Transverse colon (tissue), 4 donors: ENCODE data around the gene SUDS3. TPM values are rescaled to one million over a fixed set of nuclear protein-coding genes. Genes with fewer than 3 reads are reported as not detected.

Experiments
- DNase-seq: peaks from one replicate; pipeline ENCODE4 v3.0.0-alpha.2; 2019
- H3K27ac ChIP-seq, 4 donors: fragments of 200-600 bp; sonication (generic); 2 replicates each; pipeline ENCODE4 v1.5.1; 2016 to 2018; ENCODE audit warnings: inconsistent platforms in 4 of 4
- H3K27me3 ChIP-seq: fragments of 200-600 bp; sonication (generic); 2 replicates; pipeline ENCODE4 v1.5.1; 2017; ENCODE audit warnings: inconsistent platforms
- H3K36me3 ChIP-seq, 4 donors: fragments of 200-600 bp; sonication (generic); 2 replicates each; pipeline ENCODE4 v1.5.1; 2017 to 2019; ENCODE audit warnings: inconsistent platforms in 4 of 4
- H3K4me1 ChIP-seq, 4 donors: fragments of 200-600 bp; sonication (generic); 2 replicates each; pipeline ENCODE4 v1.5.1; 2017 to 2020; ENCODE audit warnings: inconsistent platforms in 4 of 4
- H3K4me3 ChIP-seq, 4 donors: fragments of 200-600 bp; sonication (generic); 1 replicate in 1 of 4; 2 replicates in 3 of 4; pipeline versions ENCODE4 v1.5.1 to v1.6.1; 2017 to 2019; ENCODE audit warnings: inconsistent platforms in 4 of 4
- H3K9me3 ChIP-seq, 2 donors: fragments of 200-600 bp; sonication (generic); 2 replicates each; pipeline ENCODE4 v1.5.1; 2017 to 2019; ENCODE audit warnings: inconsistent platforms in 2 of 2
- CTCF ChIP-seq, 5 experiments: fragments of 200-600 bp in 3 of 5; fragments of 450-650 bp in 2 of 5; sonication (generic) in 3 of 5; IDR thresholded peaks; 1 replicate in 2 of 5; 2 replicates in 3 of 5; pipeline ENCODE4 v1.5.1; 2016 to 2017; ENCODE audit warnings: antibody characterized with exemption in 5 of 5, inconsistent platforms in 3 of 5, mild to moderate bottlenecking in 2 of 5, moderate library complexity in 1 of 5
- EP300 ChIP-seq: sonication (generic); formaldehyde crosslinking; IDR thresholded peaks from one replicate; pipeline ENCODE4 v1.6.1; 2017; ENCODE audit warnings: antibody characterized with exemption, low read depth
- POLR2A ChIP-seq: fragments of 450-650 bp; IDR thresholded peaks from one replicate; pipeline ENCODE4 v1.6.1; 2016; ENCODE audit warnings: antibody characterized with exemption, mild to moderate bottlenecking, moderate library complexity
- POLR2AphosphoS5 ChIP-seq, 3 donors: sonication (generic); formaldehyde crosslinking; IDR thresholded peaks; one replicate each; pipeline ENCODE4 v1.6.1; 2016; ENCODE audit warnings: antibody characterized with exemption in 3 of 3
- WGBS, 2 donors: methylation state at CpG; one replicate each; pipeline ENCODE4 v1.1.5; 2018; ENCODE audit warnings: low coverage in 1 of 2; 5-methylcytosine and 5-hydroxymethylcytosine counted together
- in situ Hi-C, 4 donors: fragments of 200-750 bp; cut with MboI; loops; one replicate each; pipeline versions ENCODE4 v1.15.0 to v1.15.1; 2017; ENCODE audit warnings: low sequenced_read_pairs in 3 of 4, low pct_ligation_motif_present in 1 of 4, low pct_unique_long_range_greater_than_20kb in 1 of 4
- intact Hi-C: fragments of 100-400 bp; cut with DNase I; formaldehyde crosslinking; loops from one replicate; pipeline ENCODE4 v1.15.1; 2023; ENCODE audit warnings: low total_unique reads
- total RNA-seq, 4 donors: library from RNA; depleted of rRNA; stranded (reverse); fragments of >200 nt; gene quantifications; one replicate each; pipeline ENCODE4 v1.1.0, GENCODE V29; 2016

SUDS3 gene
- total RNA-seq, 4 donors from 2014 or later: 27.5 to 63.4 (median 45.7) TPM

- TF ChIP-seq POLR2A (no peak), CTCF (IDR thresholded peaks at IDR 0.05) (no peak), POLR2AphosphoS5 (IDR thresholded peaks at IDR 0.05) (no peak), EP300 (no peak)
- in situ Hi-C loops (loop anchor here in 1 of 4 donors (25.0 kb wide), 1 partner anchor 168 kb away; no protein-coding TSS in a partner anchor), intact Hi-C loops (no loop called here)
- no peaks in the 10 kb centered on the region for H3K27me3 ChIP-seq
- H3K27ac ChIP-seq: no peak overlapping the region
- H3K36me3 ChIP-seq: no peaks in the 10 kb centered on the region
- H3K4me1 ChIP-seq: peaks cover 19 to 39% (median 28%) of the 10 kb centered on the region in 4 donors
- no peaks in the 10 kb centered on the region for H3K9me3 ChIP-seq
- 89 to 90% methylated on average over 1 of the region's 1 CpG for WGBS, 2 donors
- no peak for DNase-seq
- no peak overlapping the region for H3K4me3 ChIP-seq
These were observed 21.5 kb upstream of the SUDS3 start for GRCh38 chr12:118354903-118355302.

GRCh38 chr12:118355843-118356242, 20.5 kb upstream of the SUDS3 start:
- 84 to 95% methylated on average over 1 of the region's 1 CpG for WGBS, 2 donors
- peaks cover 19 to 39% (median 29%) of the 10 kb centered on the region in 4 donors for H3K4me1 ChIP-seq

GRCh38 chr12:118356809-118357256, 19.5 kb upstream of the SUDS3 start:
- TF ChIP-seq POLR2AphosphoS5 (IDR thresholded peaks at IDR 0.05): no peak
- TF ChIP-seq CTCF (IDR thresholded peaks at IDR 0.05): no peak
- no peak for TF ChIP-seq EP300
- no peak for TF ChIP-seq POLR2A
- 11 to 30% methylated on average over 1 of the region's 1 CpG for WGBS, 2 donors

More at GRCh38 chr12:118355843-118356242, 20.5 kb upstream of the SUDS3 start:
- H3K36me3 ChIP-seq: no peaks in the 10 kb centered on the region
- DNase-seq: no peak
- in situ Hi-C loops (loop anchor here in 1 of 4 donors (25.0 kb wide), 1 partner anchor 169 kb away; no protein-coding TSS in a partner anchor), intact Hi-C loops (no loop called here)
- no peak overlapping the region for H3K4me3 ChIP-seq
- peak overlapping the region in 1 of 4 donors; percentile 81 for H3K27ac ChIP-seq
- H3K9me3 ChIP-seq: no peaks in the 10 kb centered on the region
- no peaks in the 10 kb centered on the region for H3K27me3 ChIP-seq
- TF ChIP-seq POLR2A (no peak), EP300 (no peak), CTCF (IDR thresholded peaks at IDR 0.05) (no peak), POLR2AphosphoS5 (IDR thresholded peaks at IDR 0.05) (no peak)

GRCh38 chr12:118357257-118358007, 18.9 kb upstream of the SUDS3 start:
- in situ Hi-C loops (loop anchor here in 1 of 4 donors (25.0 kb wide), 1 partner anchor 170 kb away; no protein-coding TSS in a partner anchor), intact Hi-C loops (no loop called here)
- no peak overlapping the region for H3K4me3 ChIP-seq
- WGBS, 2 donors: 8 to 11% methylated on average over 7 of the region's 7 CpGs
- no peak for TF ChIP-seq POLR2AphosphoS5 (IDR thresholded peaks at IDR 0.05)
- TF ChIP-seq CTCF (IDR thresholded peaks at IDR 0.05): no peak
- TF ChIP-seq POLR2A: no peak
- TF ChIP-seq EP300: no peak
- H3K36me3 ChIP-seq: no peaks in the 10 kb centered on the region
- H3K27ac ChIP-seq: peak overlapping the region; percentile 47 to 81 (median 66)
- no peaks in the 10 kb centered on the region for H3K9me3 ChIP-seq
- DNase-seq: peak; percentile 52
- H3K27me3 ChIP-seq: no peaks in the 10 kb centered on the region
- H3K4me1 ChIP-seq: peaks cover 19 to 39% (median 29%) of the 10 kb centered on the region in 4 donors

More at GRCh38 chr12:118356809-118357256, 19.5 kb upstream of the SUDS3 start:
- no peak for DNase-seq
- Histone ChIP-seq H3K4me3 (no peak overlapping the region), H3K9me3 (no peaks in the 10 kb centered on the region), H3K36me3 (no peaks in the 10 kb centered on the region), H3K27me3 (no peaks in the 10 kb centered on the region), H3K4me1 (peaks cover 19 to 39% (median 29%) of the 10 kb centered on the region in 4 donors), H3K27ac (peak overlapping the region; percentile 47 to 81 (median 66))
- intact Hi-C loops (no loop called here), in situ Hi-C loops (loop anchor here in 1 of 4 donors (25.0 kb wide), 1 partner anchor 170 kb away; no protein-coding TSS in a partner anchor)
